Mammary epithelial cell (primary cell): ENCODE measurements around the gene DMBX1.

Experiments
- EZH2 ChIP-seq: IDR thresholded peaks from 2 replicates; pipeline ENCODE4 v1.6.1; 2012; ENCODE audit warnings: low read length, inconsistent platforms, borderline replicate concordance
- TF ChIP-seq, protein P1 (sequence below), 2 donors: IDR thresholded peaks in 1 of 2; conservative IDR thresholded peaks in 1 of 2; 2 replicates each; pipeline ENCODE4 v1.5.1; 2011 to 2012; ENCODE audit warnings: inconsistent platforms in 2 of 2, low read length in 2 of 2, mild to moderate bottlenecking in 2 of 2, control low read depth in 1 of 2, low read depth in 1 of 2; ENCODE audit not compliant: insufficient read depth in 1 of 2; ENCODE audit errors: extremely low read depth in 1 of 2

DNA sequence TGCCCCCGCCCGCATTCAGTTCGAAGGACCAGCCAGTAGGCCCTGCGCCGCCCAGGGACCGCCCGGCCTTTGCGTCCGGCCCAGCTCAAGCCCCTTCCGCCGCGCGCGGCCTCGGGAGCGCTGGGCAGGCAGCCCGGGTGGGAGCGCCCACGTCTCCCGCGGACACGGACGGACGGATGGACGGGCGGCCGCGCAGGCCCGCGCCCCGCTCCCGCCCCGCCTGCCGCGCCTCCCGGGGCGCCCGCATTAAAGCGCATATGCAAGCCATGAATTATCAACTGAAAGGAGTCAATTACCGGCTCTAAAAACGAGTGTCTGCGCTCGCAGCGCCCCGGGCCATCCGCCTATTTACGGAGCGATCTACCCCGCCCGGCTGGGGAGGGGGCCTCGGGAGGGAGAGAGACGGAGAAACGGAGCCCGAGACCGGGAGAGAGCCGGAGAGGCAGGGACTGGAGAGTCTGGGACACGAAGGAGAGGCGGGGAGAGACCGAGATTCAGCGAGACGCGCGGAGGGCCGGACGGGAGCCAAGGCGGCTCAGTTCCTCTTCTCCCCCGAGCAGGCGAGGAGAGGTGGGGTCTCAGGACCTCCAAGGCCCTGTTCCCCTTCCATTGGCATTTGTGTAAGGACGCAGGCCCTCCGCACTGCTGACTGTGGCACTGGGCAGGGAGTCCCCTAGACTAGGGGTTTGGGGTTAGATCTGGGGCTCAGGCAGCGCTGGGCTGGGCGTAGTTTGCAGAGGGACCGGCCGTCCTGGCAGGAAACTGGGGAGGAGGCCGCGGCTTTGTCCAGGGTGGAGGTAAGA lies 41.3 kb upstream of the DMBX1 start:
- TF ChIP-seq, protein P1, sequence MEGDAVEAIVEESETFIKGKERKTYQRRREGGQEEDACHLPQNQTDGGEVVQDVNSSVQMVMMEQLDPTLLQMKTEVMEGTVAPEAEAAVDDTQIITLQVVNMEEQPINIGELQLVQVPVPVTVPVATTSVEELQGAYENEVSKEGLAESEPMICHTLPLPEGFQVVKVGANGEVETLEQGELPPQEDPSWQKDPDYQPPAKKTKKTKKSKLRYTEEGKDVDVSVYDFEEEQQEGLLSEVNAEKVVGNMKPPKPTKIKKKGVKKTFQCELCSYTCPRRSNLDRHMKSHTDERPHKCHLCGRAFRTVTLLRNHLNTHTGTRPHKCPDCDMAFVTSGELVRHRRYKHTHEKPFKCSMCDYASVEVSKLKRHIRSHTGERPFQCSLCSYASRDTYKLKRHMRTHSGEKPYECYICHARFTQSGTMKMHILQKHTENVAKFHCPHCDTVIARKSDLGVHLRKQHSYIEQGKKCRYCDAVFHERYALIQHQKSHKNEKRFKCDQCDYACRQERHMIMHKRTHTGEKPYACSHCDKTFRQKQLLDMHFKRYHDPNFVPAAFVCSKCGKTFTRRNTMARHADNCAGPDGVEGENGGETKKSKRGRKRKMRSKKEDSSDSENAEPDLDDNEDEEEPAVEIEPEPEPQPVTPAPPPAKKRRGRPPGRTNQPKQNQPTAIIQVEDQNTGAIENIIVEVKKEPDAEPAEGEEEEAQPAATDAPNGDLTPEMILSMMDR (conservative IDR thresholded peaks at IDR 0.05 in 1 of 2, IDR thresholded peaks at IDR 0.05 in 1 of 2; ENCODE audit: extremely low read depth in 1 of 2, insufficient read depth in 1 of 2, low read depth in 1 of 2, low read length in 2 of 2) = no peak
- TF ChIP-seq EZH2 = no peak
